GM23338 (cell line): Measurements from ENCODE around the gene DUSP6. TPM values are rescaled to one million over a fixed set of nuclear protein-coding genes. Genes with fewer than 3 reads are reported as not detected.

Experiments used
- ATAC-seq: fragments of 200-7000 bp; cut with Tn5 transposase; 3 replicates; pipeline ENCODE4 v1.9.1; 2020
- DNase-seq: peaks from one replicate; pipeline ENCODE4 v3.0.0-alpha.2; 2015; ENCODE audit warnings: low spot score
- H2AFZ ChIP-seq: fragments of 200-600 bp; sonication (generic); 2 replicates; pipeline ENCODE4 v1.8.0; 2016; ENCODE audit warnings: antibody characterized with exemption, mild to moderate bottlenecking, moderate library complexity
- H3F3A ChIP-seq: fragments of 200-600 bp; sonication (generic); replicated peaks from 2 replicates; pipeline ENCODE4 v1.8.0; 2017; ENCODE audit warnings: antibody characterized with exemption, mixed run types, low read depth
- H3K27ac ChIP-seq: fragments of 200-600 bp; sonication (generic); 2 replicates; pipeline ENCODE4 v1.6.1; 2016; ENCODE audit warnings: low read depth
- H3K27me3 ChIP-seq: fragments of 200-600 bp; sonication (generic); 2 replicates; pipeline ENCODE4 v1.8.0; 2016; ENCODE audit warnings: mild to moderate bottlenecking, mixed run types, moderate library complexity; ENCODE audit not compliant: insufficient read depth
- H3K36me3 ChIP-seq: fragments of 200-600 bp; sonication (generic); 2 replicates; pipeline ENCODE4 v1.8.0; 2016; ENCODE audit warnings: mild to moderate bottlenecking; ENCODE audit not compliant: insufficient read depth
- H3K4me1 ChIP-seq: fragments of 200-600 bp; sonication (generic); 2 replicates; pipeline ENCODE4 v1.8.0; 2016; ENCODE audit warnings: mild to moderate bottlenecking, moderate library complexity; ENCODE audit not compliant: insufficient read depth
- H3K4me2 ChIP-seq: fragments of 200-600 bp; sonication (generic); 2 replicates; pipeline ENCODE4 v1.7.1; 2017; ENCODE audit warnings: mixed run types
- H3K4me3 ChIP-seq: fragments of 200-600 bp; sonication (generic); 2 replicates; pipeline ENCODE4 v1.6.1; 2016; ENCODE audit warnings: mixed run types
- H3K79me2 ChIP-seq: fragments of 200-600 bp; sonication (generic); replicated peaks from 2 replicates; pipeline ENCODE4 v1.8.0; 2017; ENCODE audit warnings: mild to moderate bottlenecking; ENCODE audit not compliant: insufficient read depth
- H3K9me2 ChIP-seq: fragments of 200-600 bp; sonication (generic); 2 replicates; pipeline ENCODE4 v1.8.0; 2017; ENCODE audit not compliant: insufficient read depth
- H4K20me1 ChIP-seq: fragments of 200-600 bp; sonication (generic); replicated peaks from 2 replicates; pipeline ENCODE4 v1.8.0; 2017; ENCODE audit warnings: mild to moderate bottlenecking; ENCODE audit not compliant: insufficient read depth
- H3K27ac Mint-ChIP-seq: 2 replicates; pipeline ENCODE4 v1.8.0; 2020; ENCODE audit warnings: inconsistent platforms, mild to moderate bottlenecking, moderate library complexity, mixed read lengths
- H3K27me3 Mint-ChIP-seq: 3 replicates; pipeline ENCODE4 v1.8.0; 2022; ENCODE audit warnings: low read depth, mild to moderate bottlenecking, moderate library complexity, mixed read lengths, inconsistent platforms; ENCODE audit not compliant: insufficient read depth, poor library complexity
- H3K36me3 Mint-ChIP-seq: 3 replicates; pipeline ENCODE4 v1.8.0; 2021; ENCODE audit warnings: low read depth, mild to moderate bottlenecking, inconsistent platforms, moderate library complexity, mixed read lengths
- H3K4me1 Mint-ChIP-seq: 3 replicates; pipeline ENCODE4 v1.8.0; 2020; ENCODE audit warnings: mild to moderate bottlenecking, inconsistent platforms, mixed read lengths
- H3K4me3 Mint-ChIP-seq: 3 replicates; pipeline ENCODE4 v1.8.0; 2021; ENCODE audit warnings: moderate library complexity, mild to moderate bottlenecking, inconsistent platforms, mixed read lengths
- H3K9me3 Mint-ChIP-seq: 3 replicates; pipeline ENCODE4 v1.8.0; 2020; ENCODE audit warnings: moderate library complexity, mild to moderate bottlenecking, inconsistent platforms, mixed read lengths
- CTCF ChIP-seq, 2 experiments: fragments of 200-600 bp in 1 of 2; sonication (generic) in 1 of 2; conservative IDR thresholded peaks; 2 replicates each; pipeline versions ENCODE4 v1.5.1 to v1.6.1; 2016 to 2017; ENCODE audit warnings: antibody characterized with exemption in 2 of 2, low read depth in 2 of 2, mild to moderate bottlenecking in 2 of 2, moderate library complexity in 1 of 2
- EZH2 ChIP-seq: fragments of 200-600 bp; sonication (generic); IDR thresholded peaks from one replicate; pipeline ENCODE4 v1.8.0; 2017; ENCODE audit warnings: antibody characterized with exemption, mild to moderate bottlenecking, low read depth; ENCODE audit not compliant: unreplicated experiment
- JUNB ChIP-seq: IDR thresholded peaks from one replicate; pipeline ENCODE4 v1.6.1; 2016; ENCODE audit warnings: antibody characterized with exemption; ENCODE audit not compliant: unreplicated experiment
- NANOG ChIP-seq: IDR thresholded peaks from 2 replicates; pipeline ENCODE4 v1.6.1; 2016; ENCODE audit warnings: antibody characterized with exemption, borderline replicate concordance
- REST ChIP-seq: IDR thresholded peaks from one replicate; pipeline ENCODE4 v1.6.1; 2018; ENCODE audit warnings: antibody characterized with exemption; ENCODE audit not compliant: unreplicated experiment
- STAT1 ChIP-seq: IDR thresholded peaks from one replicate; pipeline ENCODE4 v1.6.1; 2016; ENCODE audit warnings: antibody characterized with exemption; ENCODE audit not compliant: unreplicated experiment
- ZNF114 ChIP-seq: fragments of 250-450 bp; sonication (Bioruptor Pico); IDR thresholded peaks from 2 replicates; pipeline ENCODE4 v1.5.0; 2020; ENCODE audit warnings: mild to moderate bottlenecking, moderate library complexity
- ZNF331 ChIP-seq: fragments of 250-450 bp; sonication (Bioruptor Pico); IDR thresholded peaks from 2 replicates; pipeline ENCODE4 v1.5.0; 2020; ENCODE audit warnings: low read depth, mild to moderate bottlenecking, moderate library complexity
- polyA plus RNA-seq: library from polyadenylated mRNA; unstranded; fragments of >200 nt; fragmentation: Nextera tagmentation; extraction: Ambion mirVana; gene quantifications from 2 replicates; pipeline ENCODE4 v1.2.1, GENCODE V29; 2016
- total RNA-seq: library from RNA; depleted of rRNA; stranded (reverse); fragments of >200 nt; shearing (Covaris generic); gene quantifications from 2 replicates; pipeline ENCODE4 v1.2.3, GENCODE V29; 2014

The DUSP6 gene
- total and polyA plus RNA-seq, 2 experiments from 2014 or later = 117 to 191 TPM

DNA sequence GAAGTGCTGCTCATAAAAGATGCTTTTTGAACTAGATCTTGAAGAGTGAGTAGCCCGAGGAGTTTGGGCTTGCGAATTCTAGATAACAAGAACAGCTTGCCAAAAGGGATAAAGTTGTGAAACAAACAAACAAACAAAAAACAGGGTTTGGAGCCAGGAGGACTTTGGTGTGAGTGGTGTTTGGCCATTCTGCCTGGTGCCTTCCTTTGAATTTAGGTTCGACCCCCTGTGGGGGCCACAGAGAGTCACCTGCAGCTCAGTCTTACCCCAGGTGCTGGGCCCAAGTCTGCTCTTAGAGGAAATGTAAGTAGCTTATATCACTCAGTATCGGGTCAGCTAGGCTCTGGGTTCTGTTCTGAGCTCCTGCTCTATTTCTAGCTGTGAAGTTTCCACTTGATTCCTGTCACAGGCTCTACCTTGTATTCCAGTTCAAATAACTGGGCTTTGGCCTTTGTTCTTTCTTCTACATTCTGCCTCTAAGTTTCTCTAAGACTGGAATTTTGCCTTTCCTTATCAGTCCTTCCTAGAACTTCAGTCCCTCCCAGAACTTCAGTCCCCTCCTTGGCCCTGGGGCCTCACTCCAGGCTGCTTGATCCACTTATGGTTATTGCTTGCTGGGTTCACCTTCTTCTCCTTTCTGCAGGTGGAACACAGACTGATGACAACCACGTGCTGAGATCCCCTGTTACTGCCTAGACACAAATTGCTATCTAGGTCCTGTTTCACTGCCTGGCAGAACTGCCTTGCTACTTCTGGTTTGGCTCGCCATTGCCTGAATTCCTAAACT, 20.5 kb upstream of the DUSP6 start (continued):
- TF ChIP-seq NANOG (no peak), ZNF331 (no peak), CTCF (conservative IDR thresholded peaks at IDR 0.05; ENCODE audit: low read depth in 2 of 2) (no peak), REST (no peak)

- Histone ChIP-seq H4K20me1 (no peaks in the 10 kb centered on the region), H3K4me1 (peaks cover 14% of the 10 kb centered on the region), H3K79me2 (no peaks in the 10 kb centered on the region), H3K27me3 (no peaks in the 10 kb centered on the region), H3K4me2 (no peak overlapping the region), H3K27ac (no peak overlapping the region), H3F3A (no peaks in the 10 kb centered on the region), H2AFZ (no peak overlapping the region), H3K9me2 (no peaks in the 10 kb centered on the region), H3K36me3 (no peaks in the 10 kb centered on the region), H3K4me3 (no peak overlapping the region)
- Mint-ChIP-seq H3K36me3 (no peaks in the 10 kb centered on the region), H3K4me3 (no peak overlapping the region), H3K27me3 (peaks cover 2% of the 10 kb centered on the region), H3K9me3 (no peaks in the 10 kb centered on the region), H3K27ac (no peak overlapping the region), H3K4me1 (peaks cover 28% of the 10 kb centered on the region)
- ATAC-seq = no peak
- no peak for DNase-seq
- TF ChIP-seq ZNF114 (CRISPR knock-in tag) = no peak
Measured at GRCh38 chr12:89370850-89371249, 18.5 kb upstream of the DUSP6 start.

DNA sequence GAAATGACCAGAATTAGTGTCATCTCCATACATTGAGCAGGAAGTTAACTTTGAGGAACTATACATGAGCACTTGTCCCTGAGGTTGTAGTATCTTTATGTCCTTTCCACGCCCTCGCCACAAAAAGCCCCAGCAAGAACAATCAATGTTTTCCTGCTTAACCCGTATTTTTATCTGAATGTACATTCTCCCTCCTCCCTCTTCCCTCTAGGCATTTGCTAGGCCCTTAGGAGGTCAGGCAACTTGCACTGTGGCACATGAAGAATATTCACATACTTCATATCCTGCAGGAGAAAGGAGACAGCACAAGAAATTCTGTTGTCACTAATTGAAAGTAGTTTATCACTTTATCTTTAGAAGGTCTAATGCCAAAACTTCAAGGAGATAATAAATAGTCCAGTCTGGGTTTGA, 18.1 kb upstream of the DUSP6 start:
- Histone ChIP-seq H3K4me2 (no peak overlapping the region), H4K20me1 (no peaks in the 10 kb centered on the region), H2AFZ (no peak overlapping the region), H3K36me3 (no peaks in the 10 kb centered on the region), H3K4me3 (no peak overlapping the region), H3K27me3 (no peaks in the 10 kb centered on the region), H3K9me2 (no peaks in the 10 kb centered on the region), H3K27ac (no peak overlapping the region), H3F3A (no peaks in the 10 kb centered on the region), H3K4me1 (peaks cover 14% of the 10 kb centered on the region), H3K79me2 (no peaks in the 10 kb centered on the region)
- Mint-ChIP-seq H3K27me3 (peaks cover 2% of the 10 kb centered on the region), H3K27ac (no peak overlapping the region), H3K4me1 (peaks cover 28% of the 10 kb centered on the region), H3K36me3 (no peaks in the 10 kb centered on the region), H3K9me3 (no peaks in the 10 kb centered on the region), H3K4me3 (no peak overlapping the region)
- ATAC-seq (no peak), DNase-seq (no peak)
- TF ChIP-seq STAT1 = no peak
- no peak for TF ChIP-seq NANOG
- TF ChIP-seq EZH2 = no peak
- no peak for TF ChIP-seq JUNB
- TF ChIP-seq CTCF (conservative IDR thresholded peaks at IDR 0.05; ENCODE audit: low read depth in 2 of 2) = no peak
